GM10266 (cell line): Measurements from ENCODE around the gene TEF.

Source experiments
- DNase-seq: peaks from one replicate; pipeline ENCODE4 v3.0.0; 2012; ENCODE audit errors: extremely low spot score
- CTCF ChIP-seq: IDR thresholded peaks from 2 replicates; pipeline ENCODE4 v1.5.1; 2012; ENCODE audit warnings: mild to moderate bottlenecking, low read depth; ENCODE audit not compliant: control insufficient read depth, insufficient read depth; ENCODE audit errors: missing control alignments

The TEF gene

GRCh38 chr22:41345807-41346335, 35.9 kb upstream of the TEF start:
- no peak for TF ChIP-seq CTCF
- DNase-seq = no peak

- DNase-seq = no peak
- no peak for TF ChIP-seq CTCF
Measured at GRCh38 chr22:41347066-41347859, 34.5 kb upstream of the TEF start.

- no peak for DNase-seq
- TF ChIP-seq CTCF = no peak
Measured at GRCh38 chr22:41348964-41349484, 32.7 kb upstream of the TEF start.

GRCh38 chr22:41350087-41350486, 31.7 kb upstream of the TEF start:
- TF ChIP-seq CTCF = no peak
- no peak for DNase-seq

- no peak for DNase-seq
- TF ChIP-seq CTCF = no peak
Measured at GRCh38 chr22:41351011-41351410, 30.7 kb upstream of the TEF start.

GRCh38 chr22:41352058-41352457, 29.7 kb upstream of the TEF start:
- no peak for DNase-seq
- no peak for TF ChIP-seq CTCF
